Rectal smooth muscle tissue (tissue), 1 donor: ENCODE data around the gene OR5B21.

Experiments
- H3K27ac ChIP-seq: one replicate; pipeline ENCODE4 v1.7.0; 2013; ENCODE audit warnings: low read depth, low read length, inconsistent platforms
- H3K27me3 ChIP-seq: one replicate; pipeline ENCODE4 v1.7.0; 2013; ENCODE audit warnings: low read length; ENCODE audit not compliant: control insufficient read depth, insufficient read depth
- H3K36me3 ChIP-seq: one replicate; pipeline ENCODE4 v1.7.0; 2013; ENCODE audit warnings: low read length; ENCODE audit not compliant: control insufficient read depth, insufficient read depth
- H3K4me1 ChIP-seq: one replicate; pipeline ENCODE4 v1.7.0; 2013; ENCODE audit warnings: low read length; ENCODE audit not compliant: control insufficient read depth, insufficient read depth
- H3K4me3 ChIP-seq: one replicate; pipeline ENCODE4 v1.7.0; 2013; ENCODE audit warnings: low read length
- H3K9ac ChIP-seq: one replicate; pipeline ENCODE4 v1.7.0; 2013; ENCODE audit warnings: low read length

Gene OR5B21

GRCh38 chr11:58508005-58508404, at the start of gene OR5B21:
OR5B21 (minus strand) TSS chr11:58508105; CDS start chr11:58508105, 0 bp downstream.
- no peak within 1 kb of the TSS for H3K4me3 ChIP-seq
- no peak within 1 kb of the TSS for H3K27ac ChIP-seq
- no peaks in the 10 kb centered on the region for H3K4me1 ChIP-seq
- H3K27me3 ChIP-seq: no peaks in the 10 kb centered on the region
- no peak within 1 kb of the TSS for H3K9ac ChIP-seq
- no peaks in the 10 kb centered on the region for H3K36me3 ChIP-seq

- Histone ChIP-seq H3K4me3 (no peak overlapping the region), H3K27me3 (no peaks in the 10 kb centered on the region), H3K9ac (no peak overlapping the region), H3K27ac (no peak overlapping the region), H3K4me1 (no peaks in the 10 kb centered on the region), H3K36me3 (peaks cover 21% of the 10 kb centered on the region)
These were observed 41.7 kb upstream of the OR5B21 start for GRCh38 chr11:58549644-58550043.

GRCh38 chr11:58546841-58547240, 38.9 kb upstream of the OR5B21 start:
- Histone ChIP-seq H3K27ac (no peak overlapping the region), H3K36me3 (peaks cover 17% of the 10 kb centered on the region), H3K4me3 (no peak overlapping the region), H3K4me1 (no peaks in the 10 kb centered on the region), H3K9ac (no peak overlapping the region), H3K27me3 (no peaks in the 10 kb centered on the region)

- H3K4me3 ChIP-seq: no peak overlapping the region
- H3K4me1 ChIP-seq: no peaks in the 10 kb centered on the region
- peaks cover 3% of the 10 kb centered on the region for H3K36me3 ChIP-seq
- no peaks in the 10 kb centered on the region for H3K27me3 ChIP-seq
- no peak overlapping the region for H3K9ac ChIP-seq
- H3K27ac ChIP-seq: no peak overlapping the region
These were observed 24.0 kb upstream of the OR5B21 start for GRCh38 chr11:58531865-58532341.

- no peak overlapping the region for H3K4me3 ChIP-seq
- no peak overlapping the region for H3K27ac ChIP-seq
- no peaks in the 10 kb centered on the region for H3K27me3 ChIP-seq
- peaks cover 3% of the 10 kb centered on the region for H3K36me3 ChIP-seq
- no peak overlapping the region for H3K9ac ChIP-seq
- H3K4me1 ChIP-seq: no peaks in the 10 kb centered on the region
These were observed 22.3 kb upstream of the OR5B21 start for GRCh38 chr11:58530236-58530635.

GRCh38 chr11:58527429-58527828, 19.5 kb upstream of the OR5B21 start:
- Histone ChIP-seq H3K9ac (no peak overlapping the region), H3K4me1 (no peaks in the 10 kb centered on the region), H3K27ac (no peak overlapping the region), H3K36me3 (peaks cover 3% of the 10 kb centered on the region), H3K4me3 (no peak overlapping the region), H3K27me3 (no peaks in the 10 kb centered on the region)

- Histone ChIP-seq H3K36me3 (peaks cover 3% of the 10 kb centered on the region), H3K4me3 (no peak overlapping the region), H3K27ac (no peak overlapping the region), H3K9ac (no peak overlapping the region), H3K4me1 (no peaks in the 10 kb centered on the region), H3K27me3 (no peaks in the 10 kb centered on the region)
These were observed 18.8 kb upstream of the OR5B21 start for GRCh38 chr11:58526721-58527120.

GRCh38 chr11:58525037-58525614, 17.2 kb upstream of the OR5B21 start:
- H3K4me1 ChIP-seq: no peaks in the 10 kb centered on the region
- H3K4me3 ChIP-seq: no peak overlapping the region
- H3K27ac ChIP-seq: no peak overlapping the region
- H3K36me3 ChIP-seq: no peaks in the 10 kb centered on the region
- H3K27me3 ChIP-seq: no peaks in the 10 kb centered on the region
- H3K9ac ChIP-seq: no peak overlapping the region

GRCh38 chr11:58524232-58525036, 16.5 kb upstream of the OR5B21 start:
- Histone ChIP-seq H3K9ac (no peak overlapping the region), H3K27ac (no peak overlapping the region), H3K4me3 (peak overlapping the region; percentile 5), H3K27me3 (no peaks in the 10 kb centered on the region), H3K4me1 (no peaks in the 10 kb centered on the region), H3K36me3 (no peaks in the 10 kb centered on the region)

GRCh38 chr11:58513747-58514367, 6.0 kb upstream of the OR5B21 start:
- H3K4me1 ChIP-seq: no peaks in the 10 kb centered on the region
- no peak overlapping the region for H3K27ac ChIP-seq
- H3K27me3 ChIP-seq: no peaks in the 10 kb centered on the region
- no peak overlapping the region for H3K4me3 ChIP-seq
- H3K9ac ChIP-seq: no peak overlapping the region
- no peaks in the 10 kb centered on the region for H3K36me3 ChIP-seq

GRCh38 chr11:58511636-58512035, 3.7 kb upstream of the OR5B21 start:
- Histone ChIP-seq H3K4me3 (no peak overlapping the region), H3K9ac (no peak overlapping the region), H3K36me3 (no peaks in the 10 kb centered on the region), H3K27me3 (no peaks in the 10 kb centered on the region), H3K4me1 (no peaks in the 10 kb centered on the region), H3K27ac (no peak overlapping the region)

- no peak overlapping the region for H3K4me3 ChIP-seq
- H3K9ac ChIP-seq: no peak overlapping the region
- no peaks in the 10 kb centered on the region for H3K36me3 ChIP-seq
- no peaks in the 10 kb centered on the region for H3K4me1 ChIP-seq
- H3K27me3 ChIP-seq: no peaks in the 10 kb centered on the region
- H3K27ac ChIP-seq: no peak overlapping the region
These were observed 1.8 kb upstream of the OR5B21 start for GRCh38 chr11:58509748-58510147.
